Body of pancreas (tissue), 4 donors: ENCODE results near the gene APOA4.

Experiments used
- CTCF ChIP-seq, 7 experiments: fragments of 450-650 bp in 4 of 7; fragments of 200-600 bp in 3 of 7; sonication (generic) in 3 of 7; IDR thresholded peaks; one replicate each; pipeline ENCODE4 v1.5.1; 2016 to 2019; ENCODE audit warnings: antibody characterized with exemption in 7 of 7
- POLR2A ChIP-seq, 3 donors: fragments of 450-650 bp; IDR thresholded peaks; one replicate each; pipeline ENCODE4 v1.6.1; 2016; ENCODE audit warnings: antibody characterized with exemption in 3 of 3, mild to moderate bottlenecking in 2 of 3

- TF ChIP-seq CTCF (IDR thresholded peaks at IDR 0.05): no peak
- TF ChIP-seq POLR2A (IDR thresholded peaks at IDR 0.05): no peak
These were observed 42.6 kb upstream of the APOA4 start for GRCh38 chr11:116865696-116866095.
